HFFc6 (cell line): ENCODE data around the gene PREPL. TPM values are rescaled to one million over a fixed set of nuclear protein-coding genes. Genes with fewer than 3 reads are reported as not detected.

Experiments
- DNase-seq: peaks from one replicate; pipeline ENCODE4 v3.0.0-alpha.2; 2018
- H3K27ac Mint-ChIP-seq: 2 replicates; pipeline ENCODE4 v1.8.0; 2020; ENCODE audit warnings: mild to moderate bottlenecking, mixed read lengths
- H3K27me3 Mint-ChIP-seq: 2 replicates; pipeline ENCODE4 v1.8.0; 2021; ENCODE audit warnings: mild to moderate bottlenecking, moderate library complexity, mixed read lengths; ENCODE audit not compliant: insufficient read depth
- H3K36me3 Mint-ChIP-seq: 2 replicates; pipeline ENCODE4 v1.8.0; 2021; ENCODE audit warnings: low read depth, mixed read lengths
- H3K4me1 Mint-ChIP-seq: 2 replicates; pipeline ENCODE4 v1.8.0; 2020; ENCODE audit warnings: low read depth, mixed read lengths
- H3K4me3 Mint-ChIP-seq: 2 replicates; pipeline ENCODE4 v1.8.0; 2020; ENCODE audit warnings: mild to moderate bottlenecking, moderate library complexity, mixed read lengths
- H3K9me3 Mint-ChIP-seq: 2 replicates; pipeline ENCODE4 v1.8.0; 2020; ENCODE audit warnings: mild to moderate bottlenecking, mixed read lengths
- CTCF ChIP-seq: fragments of 200-600 bp; sonication (generic); IDR thresholded peaks from 2 replicates; pipeline ENCODE4 v1.5.0; 2021; ENCODE audit warnings: antibody characterized with exemption, mild to moderate bottlenecking
- total RNA-seq, 6 experiments: library from RNA; stranded (reverse); fragmentation: NEBNext Ultra II Directional; extraction: Animal tissue kit (Norgen Biotek cat#: 25700); gene quantifications; 2 replicates in 1 of 6; 3 replicates in 5 of 6; pipeline ENCODE4 v1.2.3, GENCODE V29; 2021

Gene PREPL
- total RNA-seq, 6 experiments from 2014 or later, result 51.5 to 67.1 (median 55.6) TPM

GRCh38 chr2:44358503-44358902 is 2.8 kb downstream of the PREPL start:
- H3K4me1 Mint-ChIP-seq, result peaks cover 36% of the 10 kb centered on the region
- H3K9me3 Mint-ChIP-seq, result no peaks in the 10 kb centered on the region
- no peak overlapping the region for H3K4me3 Mint-ChIP-seq
- peaks cover 2% of the 10 kb centered on the region; the same call in 1 of the 2 replicates for H3K27me3 Mint-ChIP-seq
- H3K36me3 Mint-ChIP-seq, result peaks cover 9% of the 10 kb centered on the region; the same call in 1 of the 2 replicates
- no peak for DNase-seq
- TF ChIP-seq CTCF, result no peak
- no peak overlapping the region; the same call in 1 of the 2 replicates for H3K27ac Mint-ChIP-seq

GRCh38 chr2:44354761-44355160 is 6.5 kb downstream of the PREPL start:
- Mint-ChIP-seq H3K9me3 (no peaks in the 10 kb centered on the region), H3K4me1 (peaks cover 49% of the 10 kb centered on the region), H3K27me3 (no peaks in the 10 kb centered on the region; the same call in none of the 2 replicates), H3K27ac (no peak overlapping the region), H3K4me3 (no peak overlapping the region), H3K36me3 (peaks cover 14% of the 10 kb centered on the region; the same call in 1 of the 2 replicates)
- TF ChIP-seq CTCF, result no peak
- no peak for DNase-seq

GRCh38 chr2:44352510-44352909 is 8.8 kb downstream of the PREPL start:
- Mint-ChIP-seq H3K9me3 (no peaks in the 10 kb centered on the region), H3K4me1 (peaks cover 49% of the 10 kb centered on the region), H3K27me3 (no peaks in the 10 kb centered on the region; the same call in none of the 2 replicates), H3K27ac (0 out of 2 replicates have a peak overlapping the region, but pooled peaks have one; percentile 9), H3K4me3 (no peak overlapping the region; the same call in 1 of the 2 replicates), H3K36me3 (peaks cover 14% of the 10 kb centered on the region; the same call in 1 of the 2 replicates)
- TF ChIP-seq CTCF, result no peak
- DNase-seq, result no peak

- Mint-ChIP-seq H3K4me1 (peaks cover 55% of the 10 kb centered on the region), H3K27me3 (no peaks in the 10 kb centered on the region; the same call in none of the 2 replicates), H3K4me3 (peak overlapping the region; percentile 46), H3K9me3 (no peaks in the 10 kb centered on the region), H3K36me3 (peaks cover 14% of the 10 kb centered on the region; the same call in 1 of the 2 replicates), H3K27ac (peak overlapping the region; percentile 65)
- DNase-seq, result no peak
- TF ChIP-seq CTCF, result no peak
Measured at GRCh38 chr2:44351676-44352075, 9.6 kb downstream of the PREPL start.

GRCh38 chr2:44351088-44351487 is 10.2 kb downstream of the PREPL start:
- TF ChIP-seq CTCF, result no peak
- DNase-seq, result peak; percentile 80
- Mint-ChIP-seq H3K27ac (peak overlapping the region; percentile 65), H3K9me3 (no peaks in the 10 kb centered on the region), H3K4me1 (peaks cover 55% of the 10 kb centered on the region), H3K4me3 (peak overlapping the region; percentile 46), H3K27me3 (no peaks in the 10 kb centered on the region; the same call in none of the 2 replicates), H3K36me3 (peaks cover 17% of the 10 kb centered on the region; the same call in 1 of the 2 replicates)
